Mucosa of stomach (tissue), 1 donor: Measurements from ENCODE around the gene SLC22A15.

Experiments used
- H3K27me3 ChIP-seq: one replicate; pipeline ENCODE4 v1.7.0; 2013; ENCODE audit warnings: mild to moderate bottlenecking, low read length; ENCODE audit not compliant: control insufficient read depth, insufficient read depth
- H3K36me3 ChIP-seq: one replicate; pipeline ENCODE4 v1.7.0; 2013; ENCODE audit warnings: low read length; ENCODE audit not compliant: control insufficient read depth, insufficient read depth
- H3K4me1 ChIP-seq: one replicate; pipeline ENCODE4 v1.7.0; 2013; ENCODE audit warnings: mild to moderate bottlenecking, low read length; ENCODE audit not compliant: control insufficient read depth, insufficient read depth
- H3K4me3 ChIP-seq: one replicate; pipeline ENCODE4 v1.7.0; 2013; ENCODE audit warnings: low read length
- H3K9ac ChIP-seq: one replicate; pipeline ENCODE4 v1.7.0; 2013; ENCODE audit warnings: mild to moderate bottlenecking, low read length, moderate library complexity
- H3K9me3 ChIP-seq: one replicate; pipeline ENCODE4 v1.7.0; 2013; ENCODE audit warnings: mild to moderate bottlenecking, low read length, moderate library complexity; ENCODE audit not compliant: control insufficient read depth
- donor health status: Pancreatic carcinoma.

Gene SLC22A15

GRCh38 chr1:116062201-116062600 lies 85.9 kb downstream of the SLC22A15 start:
- Histone ChIP-seq H3K9me3 (no peaks in the 10 kb centered on the region), H3K4me1 (no peaks in the 10 kb centered on the region), H3K4me3 (no peak overlapping the region), H3K27me3 (no peaks in the 10 kb centered on the region), H3K36me3 (no peaks in the 10 kb centered on the region), H3K9ac (no peak overlapping the region)

GRCh38 chr1:116064616-116065015 lies 88.3 kb downstream of the SLC22A15 start:
- H3K4me3 ChIP-seq, result no peak overlapping the region
- H3K9ac ChIP-seq, result no peak overlapping the region
- H3K4me1 ChIP-seq, result no peaks in the 10 kb centered on the region
- H3K27me3 ChIP-seq, result no peaks in the 10 kb centered on the region
- no peaks in the 10 kb centered on the region for H3K36me3 ChIP-seq
- H3K9me3 ChIP-seq, result no peaks in the 10 kb centered on the region

- Histone ChIP-seq H3K9me3 (no peaks in the 10 kb centered on the region), H3K4me1 (no peaks in the 10 kb centered on the region), H3K36me3 (no peaks in the 10 kb centered on the region), H3K9ac (no peak overlapping the region), H3K4me3 (no peak overlapping the region), H3K27me3 (no peaks in the 10 kb centered on the region)
Observed at GRCh38 chr1:116066868-116067565, 90.7 kb downstream of the SLC22A15 start.

- Histone ChIP-seq H3K4me3 (no peak overlapping the region), H3K36me3 (no peaks in the 10 kb centered on the region), H3K4me1 (no peaks in the 10 kb centered on the region), H3K9ac (no peak overlapping the region), H3K27me3 (no peaks in the 10 kb centered on the region), H3K9me3 (no peaks in the 10 kb centered on the region)
Observed at GRCh38 chr1:116067566-116067890, 91.2 kb downstream of the SLC22A15 start.

GRCh38 chr1:116075575-116075974 lies 99.3 kb downstream of the SLC22A15 start:
- Histone ChIP-seq H3K36me3 (no peaks in the 10 kb centered on the region), H3K4me1 (no peaks in the 10 kb centered on the region), H3K9me3 (no peaks in the 10 kb centered on the region), H3K4me3 (no peak overlapping the region), H3K9ac (no peak overlapping the region), H3K27me3 (no peaks in the 10 kb centered on the region)

GRCh38 chr1:116075990-116076389 lies 99.7 kb downstream of the SLC22A15 start:
- H3K36me3 ChIP-seq, result no peaks in the 10 kb centered on the region
- no peaks in the 10 kb centered on the region for H3K9me3 ChIP-seq
- H3K9ac ChIP-seq, result no peak overlapping the region
- H3K27me3 ChIP-seq, result no peaks in the 10 kb centered on the region
- H3K4me3 ChIP-seq, result no peak overlapping the region
- H3K4me1 ChIP-seq, result no peaks in the 10 kb centered on the region

GRCh38 chr1:116076831-116077230 lies 100.5 kb downstream of the SLC22A15 start:
- Histone ChIP-seq H3K36me3 (no peaks in the 10 kb centered on the region), H3K9me3 (no peaks in the 10 kb centered on the region), H3K9ac (no peak overlapping the region), H3K4me1 (no peaks in the 10 kb centered on the region), H3K4me3 (no peak overlapping the region), H3K27me3 (no peaks in the 10 kb centered on the region)

- Histone ChIP-seq H3K4me1 (no peaks in the 10 kb centered on the region), H3K36me3 (no peaks in the 10 kb centered on the region), H3K9ac (no peak overlapping the region), H3K27me3 (no peaks in the 10 kb centered on the region), H3K4me3 (no peak overlapping the region), H3K9me3 (no peaks in the 10 kb centered on the region)
Observed at GRCh38 chr1:116078699-116079223, 102.4 kb downstream of the SLC22A15 start.

- Histone ChIP-seq H3K4me3 (no peak overlapping the region), H3K36me3 (no peaks in the 10 kb centered on the region), H3K27me3 (no peaks in the 10 kb centered on the region), H3K9ac (no peak overlapping the region), H3K4me1 (peaks cover 15% of the 10 kb centered on the region), H3K9me3 (no peaks in the 10 kb centered on the region)
Observed at GRCh38 chr1:116087628-116088027, 111.3 kb downstream of the SLC22A15 start.

- Histone ChIP-seq H3K9ac (no peak overlapping the region), H3K4me3 (no peak overlapping the region), H3K27me3 (no peaks in the 10 kb centered on the region), H3K4me1 (peaks cover 23% of the 10 kb centered on the region), H3K9me3 (no peaks in the 10 kb centered on the region), H3K36me3 (no peaks in the 10 kb centered on the region)
Observed at GRCh38 chr1:116089870-116090269, 113.6 kb downstream of the SLC22A15 start.

GRCh38 chr1:116091083-116091482 lies 114.8 kb downstream of the SLC22A15 start:
- Histone ChIP-seq H3K9me3 (no peaks in the 10 kb centered on the region), H3K9ac (no peak overlapping the region), H3K36me3 (no peaks in the 10 kb centered on the region), H3K4me3 (no peak overlapping the region), H3K27me3 (no peaks in the 10 kb centered on the region), H3K4me1 (peaks cover 23% of the 10 kb centered on the region)

GRCh38 chr1:116092752-116093489 lies 116.6 kb downstream of the SLC22A15 start:
- Histone ChIP-seq H3K4me3 (no peak overlapping the region), H3K9ac (no peak overlapping the region), H3K9me3 (no peaks in the 10 kb centered on the region)

More at GRCh38 chr1:116092752-116093489, 116.6 kb downstream of the SLC22A15 start:
- peaks cover 26% of the 10 kb centered on the region for H3K4me1 ChIP-seq
- no peaks in the 10 kb centered on the region for H3K27me3 ChIP-seq
- H3K36me3 ChIP-seq, result no peaks in the 10 kb centered on the region
